NCI-H2171 (cell line): ENCODE data around the gene CDK18.

ENCODE experiments used
- DNase-seq: peaks from one replicate; lab custom pipeline; 2025; lab: John Stamatoyannopoulos, UW

The CDK18 gene

GRCh38 chr1:205570173-205570501, 65.7 kb downstream of the CDK18 start:
- no peak for DNase-seq

- no peak for DNase-seq
Observed at GRCh38 chr1:205570796-205571537, 66.5 kb downstream of the CDK18 start.

- DNase-seq = no peak
Observed at GRCh38 chr1:205571747-205572146, 67.3 kb downstream of the CDK18 start.

DNA sequence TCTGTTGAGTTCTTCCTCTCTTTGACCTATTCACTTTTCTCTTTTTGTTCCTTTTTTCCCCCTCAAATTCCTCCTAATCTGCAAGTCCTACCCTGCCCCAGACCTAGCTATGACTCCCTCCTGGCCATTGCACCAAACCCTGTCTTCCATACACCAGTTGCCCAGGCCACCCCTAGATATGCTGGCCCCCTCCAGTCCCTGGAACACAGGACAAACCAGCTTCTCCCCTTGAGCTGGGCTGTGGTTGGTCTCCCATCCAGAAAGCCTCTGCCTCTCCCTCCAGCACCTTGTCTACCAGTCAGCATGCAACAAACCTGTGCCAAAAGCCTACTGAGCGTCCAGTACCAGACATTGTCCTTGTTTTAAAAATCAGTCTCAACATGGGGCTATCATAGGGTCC, 68.0 kb downstream of the CDK18 start:
- DNase-seq = no peak

GRCh38 chr1:205575294-205575885, 70.9 kb downstream of the CDK18 start:
- no peak for DNase-seq

DNA sequence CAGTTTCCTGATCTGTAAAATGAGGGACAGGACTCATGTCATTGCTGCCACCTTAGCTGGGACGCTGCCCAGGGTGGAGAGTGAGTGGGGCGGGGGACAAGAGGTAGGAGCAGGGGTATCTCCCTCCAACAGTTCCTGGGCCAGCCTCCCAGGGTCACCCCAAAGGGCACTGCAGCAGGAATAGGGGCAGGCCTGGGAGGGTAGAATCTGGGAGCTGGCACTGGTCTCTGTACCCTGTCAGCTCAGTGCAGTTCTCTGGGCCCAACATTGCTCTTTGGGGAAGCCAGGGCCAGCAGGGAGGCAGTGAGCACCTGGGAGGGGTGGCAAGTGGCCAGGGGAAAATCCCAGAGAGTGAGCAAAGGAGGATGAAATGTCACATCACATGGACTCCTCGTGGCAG, 71.5 kb downstream of the CDK18 start:
- DNase-seq = no peak

GRCh38 chr1:205576805-205577761, 72.6 kb downstream of the CDK18 start:
- no peak for DNase-seq

GRCh38 chr1:205577874-205578658, 73.6 kb downstream of the CDK18 start:
- DNase-seq = no peak

DNA sequence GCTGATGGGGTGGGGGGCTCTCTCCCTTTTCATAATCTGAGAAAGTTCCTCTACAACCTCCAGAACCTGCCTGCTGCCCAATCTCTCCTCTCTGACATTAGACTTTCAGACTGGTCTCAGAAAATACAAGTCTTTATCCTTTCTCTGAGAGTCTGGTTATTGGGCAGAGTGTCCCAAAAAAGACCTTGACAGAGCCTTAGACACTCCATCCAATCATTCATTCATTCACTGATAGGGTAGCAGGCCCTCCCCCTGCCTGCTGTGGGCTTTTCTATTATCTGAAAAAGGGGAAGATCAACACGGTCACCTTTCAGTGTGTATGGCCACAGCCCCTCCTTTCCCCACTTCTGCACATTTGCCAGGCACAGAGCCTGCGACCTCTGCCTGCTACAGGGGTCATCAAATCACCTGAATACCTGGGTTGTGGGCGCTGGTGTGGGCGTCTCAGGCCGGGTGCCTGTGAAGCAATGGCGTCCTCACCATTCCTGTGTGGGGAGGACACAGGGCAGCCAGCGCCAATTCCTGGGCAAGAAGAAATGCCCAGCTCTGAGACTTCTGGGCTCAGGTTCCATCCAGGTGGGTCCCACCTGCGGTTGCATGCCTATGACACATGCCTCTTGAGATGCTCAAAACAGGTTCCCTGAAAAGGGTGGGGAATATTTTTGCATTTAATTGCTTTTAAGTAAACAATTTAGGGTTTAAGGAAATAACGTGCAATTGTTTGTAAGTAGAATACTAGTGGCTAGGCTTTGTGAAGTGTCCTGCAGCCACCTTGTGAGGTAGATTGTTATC, 74.5 kb downstream of the CDK18 start:
- DNase-seq = no peak

- DNase-seq = no peak
Observed at GRCh38 chr1:205579711-205580110, 75.2 kb downstream of the CDK18 start.

- DNase-seq = no peak
Observed at GRCh38 chr1:205580140-205580922, 75.9 kb downstream of the CDK18 start.

- no peak for DNase-seq
Observed at GRCh38 chr1:205580923-205581180, 76.4 kb downstream of the CDK18 start.

GRCh38 chr1:205581321-205581980, 77.0 kb downstream of the CDK18 start:
- DNase-seq = no peak

DNA sequence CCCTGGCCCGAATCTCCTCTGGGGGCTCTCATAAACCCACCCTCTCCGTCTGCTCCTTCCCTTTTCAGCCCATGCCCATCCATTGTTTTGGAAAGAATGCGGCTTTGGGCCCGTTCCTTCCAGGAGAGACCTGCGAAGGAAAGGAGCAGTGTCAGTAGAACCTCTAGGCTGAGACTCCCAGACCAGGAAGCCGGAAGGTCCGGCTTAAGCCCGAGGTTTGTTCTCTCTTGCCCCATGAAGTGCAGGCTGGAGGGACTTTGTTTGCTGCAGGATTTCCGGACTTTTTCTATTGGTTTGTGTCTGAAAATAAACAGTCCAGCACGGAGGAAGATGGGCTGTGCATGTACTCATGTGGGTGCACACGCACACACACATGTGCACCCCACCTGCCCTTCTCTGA, 77.6 kb downstream of the CDK18 start:
- no peak for DNase-seq
